CD14-positive monocyte (primary cell): Measurements from ENCODE around the gene NPEPL1. TPM values are rescaled to one million over a fixed set of nuclear protein-coding genes. Genes with fewer than 3 reads are reported as not detected.

Experiments
- DNase-seq, 3 donors: peaks; one replicate each; pipeline ENCODE4 v3.0.0-alpha.2; 2011 to 2022
- H2AFZ ChIP-seq: 2 replicates; pipeline ENCODE4 v1.6.0; 2012; ENCODE audit warnings: mild to moderate bottlenecking, low read depth, low read length, inconsistent platforms; ENCODE audit not compliant: insufficient read depth, poor library complexity, severe bottlenecking
- H3K27ac ChIP-seq, 2 donors: 1 replicate in 1 of 2; 2 replicates in 1 of 2; pipeline ENCODE4 v1.5.1; 2012 to 2013; ENCODE audit warnings: low read length in 2 of 2, control low read depth in 1 of 2, inconsistent platforms in 1 of 2, low read depth in 1 of 2, mild to moderate bottlenecking in 1 of 2
- H3K27me3 ChIP-seq, 2 donors: one replicate each; pipeline versions ENCODE4 v1.6.0 to v1.6.1; 2011 to 2013; ENCODE audit warnings: low read length in 2 of 2; ENCODE audit not compliant: control insufficient read depth in 2 of 2, insufficient read depth in 2 of 2
- H3K36me3 ChIP-seq, 2 donors: replicated peaks in 1 of 2; 1 replicate in 1 of 2; 2 replicates in 1 of 2; pipeline versions ENCODE4 v1.5.1 to v1.6.1; 2012 to 2013; ENCODE audit warnings: low read length in 2 of 2, control low read depth in 1 of 2, inconsistent platforms in 1 of 2, mild to moderate bottlenecking in 1 of 2; ENCODE audit not compliant: insufficient read depth in 2 of 2, control insufficient read depth in 1 of 2
- H3K4me1 ChIP-seq, 2 donors: 1 replicate in 1 of 2; 2 replicates in 1 of 2; pipeline versions ENCODE4 v1.5.1 to v1.6.1; 2012 to 2013; ENCODE audit warnings: low read length in 2 of 2, control low read depth in 1 of 2, inconsistent platforms in 1 of 2, mild to moderate bottlenecking in 1 of 2, moderate library complexity in 1 of 2; ENCODE audit not compliant: insufficient read depth in 2 of 2, control insufficient read depth in 1 of 2
- H3K4me2 ChIP-seq: replicated peaks from 2 replicates; pipeline ENCODE3; 2012; ENCODE audit warnings: low read length, moderate library complexity, mild to moderate bottlenecking; ENCODE audit not compliant: poor library complexity, severe bottlenecking; ENCODE audit errors: extremely low read depth
- H3K4me3 ChIP-seq, 3 experiments: fragments of 200-600 bp in 1 of 3; sonication (generic) in 1 of 3; replicated peaks in 1 of 3; 1 replicate in 2 of 3; 2 replicates in 1 of 3; pipeline ENCODE4 v1.5.1; 2011 to 2013; ENCODE audit warnings: low read length in 3 of 3, mild to moderate bottlenecking in 3 of 3, control low read depth in 2 of 3, low read depth in 2 of 3, inconsistent platforms in 1 of 3, moderate library complexity in 1 of 3
- H3K79me2 ChIP-seq: 2 replicates; pipeline ENCODE4 v1.6.0; 2012; ENCODE audit warnings: mild to moderate bottlenecking, control low read depth, inconsistent platforms, low read length, moderate library complexity; ENCODE audit not compliant: insufficient read depth
- H3K9ac ChIP-seq: 2 replicates; pipeline ENCODE4 v1.6.0; 2017; ENCODE audit warnings: low read length, mild to moderate bottlenecking; ENCODE audit not compliant: insufficient read depth, poor library complexity, severe bottlenecking
- H3K9me3 ChIP-seq, 2 donors: replicated peaks in 1 of 2; 1 replicate in 1 of 2; 2 replicates in 1 of 2; pipeline versions ENCODE4 v1.5.1 to v1.6.1; 2012 to 2013; ENCODE audit warnings: low read length in 2 of 2, control low read depth in 1 of 2; ENCODE audit not compliant: control insufficient read depth in 1 of 2, insufficient read depth in 1 of 2
- H4K20me1 ChIP-seq: 2 replicates; pipeline ENCODE4 v1.6.0; 2012; ENCODE audit warnings: mild to moderate bottlenecking, low read length, control low read depth, moderate library complexity; ENCODE audit not compliant: insufficient read depth
- H3K27ac Mint-ChIP-seq, 7 donors: one replicate each; pipeline ENCODE4 v1.8.0; 2020; ENCODE audit warnings: mild to moderate bottlenecking in 7 of 7, mixed read lengths in 7 of 7, moderate library complexity in 6 of 7, inconsistent platforms in 2 of 7
- H3K27me3 Mint-ChIP-seq, 3 donors: one replicate each; pipeline ENCODE4 v1.8.0; 2021 to 2022; ENCODE audit warnings: low read depth in 3 of 3, mild to moderate bottlenecking in 3 of 3, mixed read lengths in 3 of 3, moderate library complexity in 3 of 3, inconsistent platforms in 1 of 3
- H3K36me3 Mint-ChIP-seq, 2 donors: one replicate each; pipeline ENCODE4 v1.8.0; 2020; ENCODE audit warnings: mixed read lengths in 2 of 2, inconsistent platforms in 1 of 2, mild to moderate bottlenecking in 1 of 2
- H3K4me1 Mint-ChIP-seq: one replicate; pipeline ENCODE4 v1.8.0; 2020; ENCODE audit warnings: mild to moderate bottlenecking, mixed read lengths
- H3K4me3 Mint-ChIP-seq, 2 donors: one replicate each; pipeline ENCODE4 v1.8.0; 2020; ENCODE audit warnings: mild to moderate bottlenecking in 2 of 2, mixed read lengths in 2 of 2, moderate library complexity in 1 of 2
- H3K9me3 Mint-ChIP-seq, 7 donors: one replicate each; pipeline ENCODE4 v1.8.0; 2020 to 2022; ENCODE audit warnings: mixed read lengths in 7 of 7, mild to moderate bottlenecking in 6 of 7, moderate library complexity in 6 of 7, inconsistent platforms in 2 of 7
- WGBS: methylation state at CpG from one replicate; pipeline ENCODE4 v1.1.5; 2013; ENCODE audit warnings: missing lambda C conversion rate; ENCODE audit not compliant: insufficient coverage; 5-methylcytosine and 5-hydroxymethylcytosine counted together
- intact Hi-C, 2 donors: fragments of 100-400 bp; cut with micrococcal nuclease; formaldehyde crosslinking; loops; one replicate each; pipeline versions ENCODE4 v1.15.0 to v1.15.1; 2023
- polyA plus RNA-seq, 3 donors: library from polyadenylated mRNA; depleted of rRNA in 1 of 3; unstranded in 2 of 3; stranded (reverse) in 1 of 3; fragments of 300-500 nt in 2 of 3; fragments of >200 nt in 1 of 3; fragmentation: Illumina TruSeq in 2 of 3; gene quantifications; 1 replicate in 2 of 3; 2 replicates in 1 of 3; pipeline ENCODE4 v1.2.3, GENCODE V29; 2012 to 2021
- TF ChIP-seq, protein P1 (sequence below): fragments of 200-600 bp; IDR thresholded peaks from one replicate; pipeline ENCODE4 v1.8.0; 2022; ENCODE audit warnings: antibody characterized with exemption, mild to moderate bottlenecking

Gene NPEPL1
- polyA plus RNA-seq, 3 donors = 37.6 to 109 (median 39.6) TPM

DNA sequence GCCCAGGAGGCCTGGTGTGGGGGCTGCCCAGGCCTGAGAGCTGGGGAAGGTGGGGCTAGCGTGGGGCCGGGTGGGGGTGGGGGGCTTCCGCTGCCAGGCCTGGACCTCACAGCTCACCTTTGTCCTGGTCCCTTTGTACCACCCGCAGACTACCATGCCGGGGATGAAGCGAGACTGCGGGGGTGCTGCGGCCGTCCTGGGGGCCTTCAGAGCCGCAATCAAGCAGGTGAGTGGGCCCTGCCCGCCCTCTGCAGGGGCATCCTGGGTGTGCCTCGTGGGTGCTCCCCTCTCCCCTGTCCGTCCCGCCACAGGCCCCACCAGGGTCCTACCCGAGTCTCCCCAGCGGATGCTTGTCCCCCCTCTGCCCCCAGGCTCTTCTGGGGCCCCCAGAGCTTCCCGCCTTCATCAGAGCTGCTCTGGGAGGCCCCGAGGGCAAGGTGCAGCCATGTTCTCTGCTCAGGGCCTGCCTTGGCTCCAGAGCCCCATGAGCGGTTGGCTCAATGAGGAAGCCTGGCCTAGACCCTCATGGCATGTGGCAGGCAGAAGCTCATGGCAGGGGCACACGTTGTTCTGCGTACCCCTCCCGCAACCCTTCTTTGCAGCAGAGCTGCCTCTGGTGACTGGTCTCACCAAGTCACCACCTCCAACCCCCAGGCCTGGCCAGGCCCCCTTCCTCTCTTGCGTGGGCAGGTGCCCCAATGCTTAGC, 14.5 kb downstream of the NPEPL1 start:
- no peak overlapping the region for H3K4me2 ChIP-seq
- H3K4me1 Mint-ChIP-seq = no peaks in the 10 kb centered on the region
- peaks cover 1% of the 10 kb centered on the region for H4K20me1 ChIP-seq
- 97% methylated on average over 19 of the region's 23 CpGs for WGBS
- H2AFZ ChIP-seq = no peak overlapping the region
- no peaks in the 10 kb centered on the region for H3K27me3 Mint-ChIP-seq
- no peaks in the 10 kb centered on the region for H3K9me3 ChIP-seq
- no peaks in the 10 kb centered on the region for H3K79me2 ChIP-seq
- H3K4me3 ChIP-seq = no peak overlapping the region
- peaks cover 42 to 71% of the 10 kb centered on the region in 2 donors for H3K36me3 ChIP-seq
- TF ChIP-seq, protein P1, sequence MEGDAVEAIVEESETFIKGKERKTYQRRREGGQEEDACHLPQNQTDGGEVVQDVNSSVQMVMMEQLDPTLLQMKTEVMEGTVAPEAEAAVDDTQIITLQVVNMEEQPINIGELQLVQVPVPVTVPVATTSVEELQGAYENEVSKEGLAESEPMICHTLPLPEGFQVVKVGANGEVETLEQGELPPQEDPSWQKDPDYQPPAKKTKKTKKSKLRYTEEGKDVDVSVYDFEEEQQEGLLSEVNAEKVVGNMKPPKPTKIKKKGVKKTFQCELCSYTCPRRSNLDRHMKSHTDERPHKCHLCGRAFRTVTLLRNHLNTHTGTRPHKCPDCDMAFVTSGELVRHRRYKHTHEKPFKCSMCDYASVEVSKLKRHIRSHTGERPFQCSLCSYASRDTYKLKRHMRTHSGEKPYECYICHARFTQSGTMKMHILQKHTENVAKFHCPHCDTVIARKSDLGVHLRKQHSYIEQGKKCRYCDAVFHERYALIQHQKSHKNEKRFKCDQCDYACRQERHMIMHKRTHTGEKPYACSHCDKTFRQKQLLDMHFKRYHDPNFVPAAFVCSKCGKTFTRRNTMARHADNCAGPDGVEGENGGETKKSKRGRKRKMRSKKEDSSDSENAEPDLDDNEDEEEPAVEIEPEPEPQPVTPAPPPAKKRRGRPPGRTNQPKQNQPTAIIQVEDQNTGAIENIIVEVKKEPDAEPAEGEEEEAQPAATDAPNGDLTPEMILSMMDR = no peak
- H3K36me3 Mint-ChIP-seq = peaks cover 48 to 70% of the 10 kb centered on the region in 2 donors
- H3K4me3 Mint-ChIP-seq = no peak overlapping the region
- intact Hi-C loops = no loop called here
- DNase-seq = peak in 1 of 3 donors; percentile 1
- no peaks in the 10 kb centered on the region for H3K4me1 ChIP-seq
- no peak overlapping the region for H3K27ac ChIP-seq
- no peak overlapping the region for H3K27ac Mint-ChIP-seq
- H3K27me3 ChIP-seq = no peaks in the 10 kb centered on the region
- peaks cover 0 to 1% (median 0%) of the 10 kb centered on the region in 7 donors for H3K9me3 Mint-ChIP-seq
- no peak overlapping the region for H3K9ac ChIP-seq

DNA sequence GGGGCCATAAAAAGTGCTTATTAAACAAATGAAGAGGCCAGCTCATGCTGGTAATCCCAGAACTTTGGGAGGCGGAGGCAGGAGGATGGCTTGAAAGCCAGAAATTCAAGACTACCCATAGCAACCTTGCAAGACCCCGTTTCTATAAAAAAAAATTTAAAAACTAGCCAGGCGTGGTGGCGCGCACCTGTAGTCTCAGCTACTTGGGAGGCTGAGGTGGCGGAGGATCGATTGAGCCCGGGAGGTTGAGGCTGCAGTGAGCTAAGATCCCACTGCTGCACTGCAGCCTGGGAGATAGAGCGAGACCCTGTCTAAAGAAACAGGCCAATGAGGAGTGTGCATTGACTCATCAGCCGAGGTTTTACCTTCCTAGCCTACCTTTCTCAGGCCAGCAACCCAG, 15.2 kb downstream of the NPEPL1 start:
- no peak overlapping the region for H3K27ac ChIP-seq
- Mint-ChIP-seq H3K4me1 (no peaks in the 10 kb centered on the region), H3K27ac (peak overlapping the region in 2 of 7 donors; percentile 22 to 86), H3K4me3 (no peak overlapping the region), H3K27me3 (no peaks in the 10 kb centered on the region), H3K9me3 (peaks cover 0 to 1% (median 0%) of the 10 kb centered on the region in 7 donors), H3K36me3 (peaks cover 42 to 64% of the 10 kb centered on the region in 2 donors)
- no peaks in the 10 kb centered on the region for H4K20me1 ChIP-seq
- TF ChIP-seq, protein P1 = no peak
- intact Hi-C loops = no loop called here
- H3K79me2 ChIP-seq = no peaks in the 10 kb centered on the region
- DNase-seq = no peak
- no peaks in the 10 kb centered on the region for H3K4me1 ChIP-seq
- no peak overlapping the region for H3K9ac ChIP-seq
- WGBS = 98% methylated on average over 8 of the region's 10 CpGs
- H3K27me3 ChIP-seq = no peaks in the 10 kb centered on the region
- H3K9me3 ChIP-seq = no peaks in the 10 kb centered on the region
- peaks cover 38 to 65% of the 10 kb centered on the region in 2 donors for H3K36me3 ChIP-seq
- no peak overlapping the region for H3K4me2 ChIP-seq
- no peak overlapping the region for H2AFZ ChIP-seq
- H3K4me3 ChIP-seq = no peak overlapping the region
